GM21576 (cell line): ENCODE measurements around the gene GNA14.
"Not testable (repeated sequence)": the region's sequence is repeated elsewhere in the genome, so short reads cannot be mapped to it uniquely, and the experiment has no call there.

ENCODE experiments used
- ATAC-seq: cut with Tn5 transposase; IDR thresholded peaks from one replicate; pipeline ENCODE4 v1.9.1; 2021; ENCODE audit warnings: mild to moderate bottlenecking, moderate library complexity; ENCODE audit not compliant: unreplicated experiment

Gene GNA14

GRCh38 chr9:77455312-77455927 is 192.7 kb downstream of the GNA14 start:
- ATAC-seq, result no peak

GRCh38 chr9:77454663-77455062 is 193.5 kb downstream of the GNA14 start:
- no peak for ATAC-seq

GRCh38 chr9:77453825-77454647 is 194.1 kb downstream of the GNA14 start:
- no peak for ATAC-seq

GRCh38 chr9:77451507-77451906 is 196.6 kb downstream of the GNA14 start:
- ATAC-seq, result no peak

- ATAC-seq, result no peak
Observed at GRCh38 chr9:77450085-77450475, 198.0 kb downstream of the GNA14 start.

- no peak for ATAC-seq
Observed at GRCh38 chr9:77449240-77450084, 198.7 kb downstream of the GNA14 start.

GRCh38 chr9:77447646-77448045 is 200.5 kb downstream of the GNA14 start:
- ATAC-seq, result no peak

- ATAC-seq, result no peak
Observed at GRCh38 chr9:77442436-77442835, 205.7 kb downstream of the GNA14 start.

- not testable (repeated sequence) for ATAC-seq
Observed at GRCh38 chr9:77441124-77441523, 207.0 kb downstream of the GNA14 start.

- ATAC-seq, result no peak
Observed at GRCh38 chr9:77440057-77440456, 208.1 kb downstream of the GNA14 start.

GRCh38 chr9:77438653-77439052 is 209.5 kb downstream of the GNA14 start:
- ATAC-seq, result no peak

GRCh38 chr9:77435688-77436087 is 212.4 kb downstream of the GNA14 start:
- no peak for ATAC-seq

GRCh38 chr9:77435277-77435676 is 212.8 kb downstream of the GNA14 start:
- no peak for ATAC-seq

- ATAC-seq, result peak; percentile 87
Observed at GRCh38 chr9:77433675-77434445, 214.3 kb downstream of the GNA14 start.

- no peak for ATAC-seq
Observed at GRCh38 chr9:77432053-77432452, 216.1 kb downstream of the GNA14 start.

- no peak for ATAC-seq
Observed at GRCh38 chr9:77429928-77430327, 218.2 kb downstream of the GNA14 start.

GRCh38 chr9:77427256-77427927 is 220.7 kb downstream of the GNA14 start:
- no peak for ATAC-seq

GRCh38 chr9:77426712-77427111 is 221.4 kb downstream of the GNA14 start:
- no peak for ATAC-seq

GRCh38 chr9:77424993-77425392 is 223.1 kb downstream of the GNA14 start:
- no peak for ATAC-seq

- no peak for ATAC-seq
Observed at GRCh38 chr9:77423841-77424240, 224.3 kb downstream of the GNA14 start.
